ENCODE measurements around the gene CCDC186.

The CCDC186 gene

GRCh38 chr10:114188900-114189299, 14.9 kb upstream of the CCDC186 start:
- DNase-seq (ENCODE audit: extremely low spot score), result no peak
- ChIA-PET POLR2A (no interaction called here), CTCF (no interaction called here)
- no peak for TF ChIP-seq NFRKB (IDR thresholded peaks at IDR 0.05)
- TF ChIP-seq SUZ12 (IDR thresholded peaks at IDR 0.05), result no peak
- TF ChIP-seq ELF4 (IDR thresholded peaks at IDR 0.05), result no peak
- TF ChIP-seq FOXM1 (IDR thresholded peaks at IDR 0.05; ENCODE audit: borderline replicate concordance), result no peak
- no peak for TF ChIP-seq ARNT (IDR thresholded peaks at IDR 0.05)
- no peak for TF ChIP-seq L3MBTL2 (conservative IDR thresholded peaks at IDR 0.05)

DNA sequence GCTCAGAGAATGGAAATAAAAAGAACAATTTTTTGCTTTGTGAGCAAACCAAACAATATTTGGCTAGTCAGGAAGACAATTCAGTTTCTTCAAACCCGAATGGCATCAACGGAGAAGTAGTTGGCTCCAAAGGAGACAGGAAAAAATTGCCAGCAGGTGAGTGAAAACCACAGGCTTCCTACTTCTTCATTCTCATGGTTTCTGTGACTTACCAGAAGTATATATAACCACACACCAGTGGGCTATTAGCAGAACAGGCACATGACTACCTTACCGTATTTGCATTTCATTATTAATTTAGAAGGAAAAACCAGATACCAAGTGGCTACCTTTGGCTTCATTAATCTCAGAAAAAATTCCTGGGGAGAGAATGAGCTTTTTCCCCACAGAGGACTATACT, 14.0 kb upstream of the CCDC186 start:
- DNase-seq (ENCODE audit: extremely low spot score), result no peak
- CTCF ChIA-PET, result no interaction called here
- POLR2A ChIA-PET, result no interaction called here
- TF ChIP-seq ARNT (IDR thresholded peaks at IDR 0.05) (no peak), L3MBTL2 (conservative IDR thresholded peaks at IDR 0.05) (no peak), HDGF (IDR thresholded peaks at IDR 0.05; ENCODE audit: borderline replicate concordance) (no peak), PKNOX1 (IDR thresholded peaks at IDR 0.05) (no peak), BHLHE40 (IDR thresholded peaks at IDR 0.05; ENCODE audit: borderline replicate concordance) (no peak), NFRKB (IDR thresholded peaks at IDR 0.05) (no peak), LEF1 (IDR thresholded peaks at IDR 0.05; ENCODE audit: borderline replicate concordance) (no peak), FOXK2 (IDR thresholded peaks at IDR 0.05) (no peak), ZNF384 (IDR thresholded peaks at IDR 0.05) (no peak), SUZ12 (IDR thresholded peaks at IDR 0.05) (no peak), SP1 (IDR thresholded peaks at IDR 0.05) (no peak), ELF4 (IDR thresholded peaks at IDR 0.05) (no peak), FOXA1 (IDR thresholded peaks at IDR 0.05) (no peak), TARDBP (IDR thresholded peaks at IDR 0.05) (no peak), FOXM1 (IDR thresholded peaks at IDR 0.05; ENCODE audit: borderline replicate concordance) (no peak), CTBP1 (IDR thresholded peaks at IDR 0.05; ENCODE audit: borderline replicate concordance) (no peak)

- POLR2A ChIA-PET, result no interaction called here
Observed at GRCh38 chr10:114184276-114184675, 10.3 kb upstream of the CCDC186 start.

GRCh38 chr10:114183563-114183962, 9.6 kb upstream of the CCDC186 start:
- CTCF ChIA-PET, result no interaction called here
- TF ChIP-seq FOXA1 (IDR thresholded peaks at IDR 0.05), result no peak
- no peak for DNase-seq (ENCODE audit: extremely low spot score)
- POLR2A ChIA-PET, result no interaction called here

More at GRCh38 chr10:114184276-114184675, 10.3 kb upstream of the CCDC186 start:
- CTCF ChIA-PET, result no interaction called here
- TF ChIP-seq FOXK2 (IDR thresholded peaks at IDR 0.05), result no peak
- no peak for TF ChIP-seq PKNOX1 (IDR thresholded peaks at IDR 0.05)
- TF ChIP-seq LEF1 (IDR thresholded peaks at IDR 0.05; ENCODE audit: borderline replicate concordance), result no peak
- TF ChIP-seq ZNF384 (IDR thresholded peaks at IDR 0.05), result no peak
- no peak for TF ChIP-seq FOXA1 (IDR thresholded peaks at IDR 0.05)
- no peak for TF ChIP-seq BHLHE40 (IDR thresholded peaks at IDR 0.05; ENCODE audit: borderline replicate concordance)
- no peak for TF ChIP-seq TARDBP (IDR thresholded peaks at IDR 0.05)
- no peak for TF ChIP-seq CTBP1 (IDR thresholded peaks at IDR 0.05; ENCODE audit: borderline replicate concordance)
- TF ChIP-seq HDGF (IDR thresholded peaks at IDR 0.05; ENCODE audit: borderline replicate concordance), result no peak
- TF ChIP-seq NFRKB (IDR thresholded peaks at IDR 0.05), result no peak
- no peak for TF ChIP-seq SP1 (IDR thresholded peaks at IDR 0.05)
- TF ChIP-seq SUZ12 (IDR thresholded peaks at IDR 0.05), result no peak
- TF ChIP-seq L3MBTL2 (conservative IDR thresholded peaks at IDR 0.05), result no peak
- no peak for TF ChIP-seq ELF4 (IDR thresholded peaks at IDR 0.05)
- no peak for TF ChIP-seq FOXM1 (IDR thresholded peaks at IDR 0.05; ENCODE audit: borderline replicate concordance)
- no peak for TF ChIP-seq ARNT (IDR thresholded peaks at IDR 0.05)
- DNase-seq (ENCODE audit: extremely low spot score), result no peak

GRCh38 chr10:114181971-114182370, 8.0 kb upstream of the CCDC186 start:
- TF ChIP-seq L3MBTL2 (conservative IDR thresholded peaks at IDR 0.05), result no peak
- TF ChIP-seq LEF1 (IDR thresholded peaks at IDR 0.05; ENCODE audit: borderline replicate concordance), result no peak
- TF ChIP-seq ELF4 (IDR thresholded peaks at IDR 0.05), result no peak
- no peak for TF ChIP-seq ARNT (IDR thresholded peaks at IDR 0.05)
- TF ChIP-seq FOXK2 (IDR thresholded peaks at IDR 0.05), result no peak
- POLR2A ChIA-PET, result no interaction called here
- CTCF ChIA-PET, result no interaction called here
- no peak for DNase-seq (ENCODE audit: extremely low spot score)

- POLR2A ChIA-PET, result no interaction called here
- TF ChIP-seq LEF1 (IDR thresholded peaks at IDR 0.05; ENCODE audit: borderline replicate concordance) (no peak), L3MBTL2 (conservative IDR thresholded peaks at IDR 0.05) (no peak), SP1 (IDR thresholded peaks at IDR 0.05) (no peak), SUZ12 (IDR thresholded peaks at IDR 0.05) (no peak), FOXK2 (IDR thresholded peaks at IDR 0.05) (no peak)
- CTCF ChIA-PET, result no interaction called here
- no peak for DNase-seq (ENCODE audit: extremely low spot score)
Observed at GRCh38 chr10:114180937-114181336, 6.9 kb upstream of the CCDC186 start.

GRCh38 chr10:114179747-114180146, 5.7 kb upstream of the CCDC186 start:
- POLR2A ChIA-PET, result no interaction called here
- CTCF ChIA-PET, result no interaction called here
- TF ChIP-seq LEF1 (IDR thresholded peaks at IDR 0.05; ENCODE audit: borderline replicate concordance), result no peak
- TF ChIP-seq BHLHE40 (IDR thresholded peaks at IDR 0.05; ENCODE audit: borderline replicate concordance), result no peak
- no peak for TF ChIP-seq SUZ12 (IDR thresholded peaks at IDR 0.05)
- no peak for TF ChIP-seq ELF4 (IDR thresholded peaks at IDR 0.05)
- no peak for TF ChIP-seq FOXK2 (IDR thresholded peaks at IDR 0.05)
- no peak for TF ChIP-seq PKNOX1 (IDR thresholded peaks at IDR 0.05)
- no peak for TF ChIP-seq FOXM1 (IDR thresholded peaks at IDR 0.05; ENCODE audit: borderline replicate concordance)
- TF ChIP-seq SP1 (IDR thresholded peaks at IDR 0.05), result no peak
- no peak for DNase-seq (ENCODE audit: extremely low spot score)
